OCI-LY1 (cell line): Measurements from ENCODE around the gene RALGAPB.

Source experiments
- H2AFZ ChIP-seq: fragments of 200-600 bp; sonication (generic), shearing (Covaris generic); 2 replicates; pipeline ENCODE4 v1.6.0; 2014; ENCODE audit warnings: antibody characterized with exemption, mild to moderate bottlenecking, low read length
- H3F3A ChIP-seq: fragments of 200-600 bp; sonication (generic), shearing (Covaris generic); 2 replicates; pipeline ENCODE4 v1.6.0; 2014; ENCODE audit warnings: mild to moderate bottlenecking, antibody characterized with exemption, low read length, moderate library complexity; ENCODE audit not compliant: insufficient read depth
- H3K27ac ChIP-seq: fragments of 200-600 bp; sonication (generic); 2 replicates; pipeline ENCODE4 v1.5.1; 2014; ENCODE audit warnings: low read length, mixed run types, mild to moderate bottlenecking, low read depth; ENCODE audit not compliant: poor library complexity, severe bottlenecking
- H3K27me3 ChIP-seq: fragments of 200-600 bp; sonication (generic); 2 replicates; pipeline ENCODE4 v1.6.0; 2014; ENCODE audit warnings: antibody characterized with exemption, mild to moderate bottlenecking, low read length, moderate library complexity; ENCODE audit not compliant: insufficient read depth
- H3K36me3 ChIP-seq: fragments of 200-600 bp; sonication (generic); 2 replicates; pipeline ENCODE4 v1.6.1; 2014; ENCODE audit warnings: mild to moderate bottlenecking, antibody characterized with exemption, low read length, moderate library complexity, mixed read lengths; ENCODE audit not compliant: insufficient read depth
- H3K4me1 ChIP-seq: fragments of 200-600 bp; sonication (generic); 2 replicates; pipeline ENCODE4 v1.5.1; 2014; ENCODE audit warnings: mild to moderate bottlenecking, low read length, moderate library complexity; ENCODE audit not compliant: insufficient read depth, severe bottlenecking
- H3K4me2 ChIP-seq: fragments of 200-600 bp; sonication (generic), shearing (Covaris generic); 2 replicates; pipeline ENCODE4 v1.6.1; 2014; ENCODE audit warnings: low read length
- H3K4me3 ChIP-seq: fragments of 200-600 bp; sonication (generic); 2 replicates; pipeline ENCODE4 v1.5.1; 2014; ENCODE audit warnings: low read length, low read depth, mild to moderate bottlenecking, mixed read lengths; ENCODE audit not compliant: poor library complexity, severe bottlenecking
- H3K79me2 ChIP-seq: fragments of 200-600 bp; shearing (Covaris generic); 2 replicates; pipeline ENCODE4 v1.6.1; 2016; ENCODE audit warnings: mixed run types, low read length, mixed read lengths; ENCODE audit not compliant: insufficient read depth
- H3K9ac ChIP-seq: fragments of 200-600 bp; sonication (generic), shearing (Covaris generic); 2 replicates; pipeline ENCODE4 v1.6.1; 2014; ENCODE audit warnings: mild to moderate bottlenecking, low read length, mixed read lengths
- H3K9me2 ChIP-seq: fragments of 200-600 bp; sonication (generic), shearing (Covaris generic); 2 replicates; pipeline ENCODE4 v1.6.1; 2014; ENCODE audit warnings: low read depth, mild to moderate bottlenecking, low read length, mixed read lengths
- H3K9me3 ChIP-seq: fragments of 200-600 bp; shearing (Covaris generic); 2 replicates; pipeline ENCODE4 v1.6.1; 2014; ENCODE audit warnings: low read length, mixed read lengths
- H4K20me1 ChIP-seq: fragments of 200-600 bp; sonication (generic), shearing (Covaris generic); 2 replicates; pipeline ENCODE4 v1.6.0; 2016; ENCODE audit warnings: mild to moderate bottlenecking, low read length; ENCODE audit not compliant: insufficient read depth
- EZH2 ChIP-seq: fragments of 200-600 bp; sonication (generic), shearing (Covaris generic); IDR thresholded peaks from 2 replicates; pipeline ENCODE4 v1.8.0; 2017; ENCODE audit warnings: borderline replicate concordance, mixed run types, mild to moderate bottlenecking, antibody characterized with exemption, low read length, moderate library complexity, mixed read lengths
- TF ChIP-seq, protein P1 (sequence below): fragments of 200-600 bp; sonication (generic), shearing (Covaris generic); IDR thresholded peaks from 2 replicates; pipeline ENCODE4 v1.5.1; 2017; ENCODE audit warnings: mild to moderate bottlenecking, antibody characterized with exemption, low read length, moderate library complexity, mixed read lengths

Gene RALGAPB

GRCh38 chr20:38528167-38528566, 55.5 kb downstream of the RALGAPB start:
- H3F3A ChIP-seq, result no peaks in the 10 kb centered on the region
- no peak overlapping the region for H3K4me3 ChIP-seq
- no peak overlapping the region for H3K4me2 ChIP-seq
- H3K4me1 ChIP-seq, result no peaks in the 10 kb centered on the region
- no peak overlapping the region for H3K27ac ChIP-seq
- no peaks in the 10 kb centered on the region for H4K20me1 ChIP-seq
- TF ChIP-seq EZH2, result no peak
- TF ChIP-seq, protein P1, sequence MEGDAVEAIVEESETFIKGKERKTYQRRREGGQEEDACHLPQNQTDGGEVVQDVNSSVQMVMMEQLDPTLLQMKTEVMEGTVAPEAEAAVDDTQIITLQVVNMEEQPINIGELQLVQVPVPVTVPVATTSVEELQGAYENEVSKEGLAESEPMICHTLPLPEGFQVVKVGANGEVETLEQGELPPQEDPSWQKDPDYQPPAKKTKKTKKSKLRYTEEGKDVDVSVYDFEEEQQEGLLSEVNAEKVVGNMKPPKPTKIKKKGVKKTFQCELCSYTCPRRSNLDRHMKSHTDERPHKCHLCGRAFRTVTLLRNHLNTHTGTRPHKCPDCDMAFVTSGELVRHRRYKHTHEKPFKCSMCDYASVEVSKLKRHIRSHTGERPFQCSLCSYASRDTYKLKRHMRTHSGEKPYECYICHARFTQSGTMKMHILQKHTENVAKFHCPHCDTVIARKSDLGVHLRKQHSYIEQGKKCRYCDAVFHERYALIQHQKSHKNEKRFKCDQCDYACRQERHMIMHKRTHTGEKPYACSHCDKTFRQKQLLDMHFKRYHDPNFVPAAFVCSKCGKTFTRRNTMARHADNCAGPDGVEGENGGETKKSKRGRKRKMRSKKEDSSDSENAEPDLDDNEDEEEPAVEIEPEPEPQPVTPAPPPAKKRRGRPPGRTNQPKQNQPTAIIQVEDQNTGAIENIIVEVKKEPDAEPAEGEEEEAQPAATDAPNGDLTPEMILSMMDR, result no peak
- no peaks in the 10 kb centered on the region for H3K79me2 ChIP-seq
- no peak overlapping the region for H3K9ac ChIP-seq
- H3K36me3 ChIP-seq, result peaks cover 59% of the 10 kb centered on the region; the same call in 1 of the 2 replicates
- H2AFZ ChIP-seq, result no peak overlapping the region
- H3K9me3 ChIP-seq, result no peaks in the 10 kb centered on the region
- no peaks in the 10 kb centered on the region for H3K9me2 ChIP-seq
- H3K27me3 ChIP-seq, result no peaks in the 10 kb centered on the region

- Histone ChIP-seq H4K20me1 (no peaks in the 10 kb centered on the region), H3K4me1 (no peaks in the 10 kb centered on the region), H3K27ac (no peak overlapping the region), H3K9ac (no peak overlapping the region), H3K27me3 (no peaks in the 10 kb centered on the region), H3K36me3 (peaks cover 69% of the 10 kb centered on the region), H3K4me3 (no peak overlapping the region), H2AFZ (no peak overlapping the region), H3K79me2 (no peaks in the 10 kb centered on the region), H3F3A (no peaks in the 10 kb centered on the region), H3K4me2 (no peak overlapping the region), H3K9me3 (no peaks in the 10 kb centered on the region), H3K9me2 (no peaks in the 10 kb centered on the region)
- no peak for TF ChIP-seq EZH2
- TF ChIP-seq, protein P1, result no peak
Observed at GRCh38 chr20:38531021-38531420, 58.4 kb downstream of the RALGAPB start.

- Histone ChIP-seq H3K36me3 (peaks cover 86% of the 10 kb centered on the region), H3F3A (no peaks in the 10 kb centered on the region), H4K20me1 (no peaks in the 10 kb centered on the region), H3K27me3 (no peaks in the 10 kb centered on the region), H3K4me3 (no peak overlapping the region), H3K4me1 (no peaks in the 10 kb centered on the region), H3K4me2 (no peak overlapping the region), H3K79me2 (no peaks in the 10 kb centered on the region), H3K9me3 (no peaks in the 10 kb centered on the region), H3K9ac (no peak overlapping the region), H3K9me2 (no peaks in the 10 kb centered on the region), H2AFZ (no peak overlapping the region), H3K27ac (no peak overlapping the region)
- no peak for TF ChIP-seq EZH2
- TF ChIP-seq, protein P1, result no peak
Observed at GRCh38 chr20:38534756-38535155, 62.1 kb downstream of the RALGAPB start.
